Prostate gland (tissue), 2 donors: ENCODE data around the gene DSCAML1. TPM values are rescaled to one million over a fixed set of nuclear protein-coding genes. Genes with fewer than 3 reads are reported as not detected.

ENCODE experiments used
- DNase-seq: peaks from one replicate; pipeline ENCODE4 v3.0.0-alpha.2; 2019; ENCODE audit warnings: low spot score
- H3K27ac ChIP-seq, 2 donors: fragments of 200-600 bp; sonication (generic); 2 replicates each; pipeline ENCODE4 v1.5.1; 2017 to 2019
- H3K27me3 ChIP-seq: fragments of 200-600 bp; sonication (generic); replicated peaks from 2 replicates; pipeline ENCODE4 v1.5.1; 2019; ENCODE audit not compliant: insufficient read depth
- H3K36me3 ChIP-seq, 2 donors: fragments of 200-600 bp; sonication (generic); 1 replicate in 1 of 2; 2 replicates in 1 of 2; pipeline versions ENCODE4 v1.5.1 to v1.8.1; 2017 to 2019
- H3K4me1 ChIP-seq: fragments of 200-600 bp; sonication (generic); replicated peaks from 2 replicates; pipeline ENCODE4 v1.5.1; 2019
- H3K4me3 ChIP-seq, 2 donors: fragments of 200-600 bp; sonication (generic); 2 replicates each; pipeline ENCODE4 v1.5.1; 2017 to 2019
- H3K9me3 ChIP-seq: fragments of 200-600 bp; sonication (generic); 2 replicates; pipeline ENCODE4 v1.5.1; 2017
- CTCF ChIP-seq, 4 experiments: fragments of 200-600 bp in 2 of 4; fragments of 450-650 bp in 2 of 4; sonication (generic) in 2 of 4; IDR thresholded peaks; 1 replicate in 3 of 4; 2 replicates in 1 of 4; pipeline ENCODE4 v1.5.1; 2016 to 2019; ENCODE audit warnings: antibody characterized with exemption in 4 of 4, mild to moderate bottlenecking in 2 of 4, moderate library complexity in 2 of 4
- POLR2A ChIP-seq: fragments of 450-650 bp; IDR thresholded peaks from one replicate; pipeline ENCODE4 v1.6.1; 2016; ENCODE audit warnings: antibody characterized with exemption, mild to moderate bottlenecking
- POLR2AphosphoS5 ChIP-seq: sonication (generic); formaldehyde crosslinking; IDR thresholded peaks from one replicate; pipeline ENCODE4 v1.6.1; 2017; ENCODE audit warnings: antibody characterized with exemption
- WGBS: methylation state at CpG from one replicate; pipeline ENCODE4 v1.1.5; 2018; 5-methylcytosine and 5-hydroxymethylcytosine counted together
- intact Hi-C: fragments of 100-400 bp; cut with DNase I; formaldehyde crosslinking; loops from one replicate; pipeline ENCODE4 v1.14.2; 2022
- total RNA-seq, 2 donors: library from RNA; depleted of rRNA; stranded (reverse); fragments of >200 nt; gene quantifications; one replicate each; pipeline ENCODE4 v1.1.0, GENCODE V29; 2016

Gene DSCAML1
- total RNA-seq, 2 donors from 2014 or later: 0.14 to 2.8 TPM

- TF ChIP-seq POLR2A: no peak
- TF ChIP-seq CTCF (IDR thresholded peaks at IDR 0.05): no peak
- no peak for TF ChIP-seq POLR2AphosphoS5
- intact Hi-C loops: no loop called here
- no peak for DNase-seq
- H3K4me3 ChIP-seq: no peak overlapping the region
- H3K36me3 ChIP-seq: no peaks in the 10 kb centered on the region
- H3K9me3 ChIP-seq: no peaks in the 10 kb centered on the region
- no peaks in the 10 kb centered on the region for H3K27me3 ChIP-seq
- H3K4me1 ChIP-seq: no peaks in the 10 kb centered on the region
- H3K27ac ChIP-seq: no peak overlapping the region
- 94% methylated on average over 7 of the region's 7 CpGs for WGBS
Measured at GRCh38 chr11:117471776-117472175, 325.2 kb downstream of the DSCAML1 start.

GRCh38 chr11:117470576-117470975 is 326.4 kb downstream of the DSCAML1 start:
- H3K4me3 ChIP-seq: no peak overlapping the region
- TF ChIP-seq POLR2AphosphoS5 (no peak), POLR2A (no peak), CTCF (IDR thresholded peaks at IDR 0.05) (no peak)
- no peak overlapping the region for H3K27ac ChIP-seq
- 93% methylated on average over 2 of the region's 2 CpGs for WGBS
- H3K9me3 ChIP-seq: no peaks in the 10 kb centered on the region
- no peaks in the 10 kb centered on the region for H3K27me3 ChIP-seq
- intact Hi-C loops: no loop called here
- H3K36me3 ChIP-seq: no peaks in the 10 kb centered on the region
- H3K4me1 ChIP-seq: no peaks in the 10 kb centered on the region
- DNase-seq: no peak

GRCh38 chr11:117468888-117469287 is 328.1 kb downstream of the DSCAML1 start:
- Histone ChIP-seq H3K27me3 (no peaks in the 10 kb centered on the region), H3K9me3 (no peaks in the 10 kb centered on the region), H3K36me3 (no peaks in the 10 kb centered on the region), H3K4me3 (no peak overlapping the region), H3K4me1 (no peaks in the 10 kb centered on the region), H3K27ac (no peak overlapping the region)
- DNase-seq: no peak
- intact Hi-C loops: no loop called here
- WGBS: 86% methylated on average over 4 of the region's 4 CpGs
- TF ChIP-seq POLR2A: no peak
- TF ChIP-seq CTCF (IDR thresholded peaks at IDR 0.05): no peak
- TF ChIP-seq POLR2AphosphoS5: no peak

- TF ChIP-seq POLR2AphosphoS5 (no peak), CTCF (IDR thresholded peaks at IDR 0.05) (no peak), POLR2A (no peak)
- Histone ChIP-seq H3K9me3 (no peaks in the 10 kb centered on the region), H3K36me3 (no peaks in the 10 kb centered on the region), H3K4me3 (no peak overlapping the region), H3K27ac (no peak overlapping the region), H3K27me3 (no peaks in the 10 kb centered on the region), H3K4me1 (no peaks in the 10 kb centered on the region)
- intact Hi-C loops: no loop called here
- 82% methylated on average over 5 of the region's 5 CpGs for WGBS
- DNase-seq: no peak
Measured at GRCh38 chr11:117467770-117468169, 329.2 kb downstream of the DSCAML1 start.

GRCh38 chr11:117466966-117467365 is 330.1 kb downstream of the DSCAML1 start:
- Histone ChIP-seq H3K27ac (no peak overlapping the region), H3K4me3 (no peak overlapping the region), H3K9me3 (no peaks in the 10 kb centered on the region), H3K4me1 (no peaks in the 10 kb centered on the region), H3K36me3 (no peaks in the 10 kb centered on the region), H3K27me3 (no peaks in the 10 kb centered on the region)
- TF ChIP-seq POLR2A: no peak
- TF ChIP-seq CTCF (IDR thresholded peaks at IDR 0.05): no peak
- TF ChIP-seq POLR2AphosphoS5: no peak
- intact Hi-C loops: no loop called here
- DNase-seq: no peak
- WGBS: 51% methylated on average over 14 of the region's 14 CpGs
